22Rv1 (cell line): Measurements from ENCODE around the gene EXOSC1.
"Not testable (repeated sequence)": the region's sequence is repeated elsewhere in the genome, so short reads cannot be mapped to it uniquely, and the experiment has no call there.

ENCODE experiments used
- ZFX ChIP-seq: fragments of 450-650 bp; IDR thresholded peaks from 2 replicates; pipeline ENCODE4 v1.6.1; 2017; ENCODE audit warnings: antibody characterized with exemption, borderline replicate concordance
- TF ChIP-seq, protein P1 (sequence below): fragments of 450-650 bp; IDR thresholded peaks from 2 replicates; pipeline ENCODE4 v1.5.1; 2017; ENCODE audit warnings: mild to moderate bottlenecking

DNA sequence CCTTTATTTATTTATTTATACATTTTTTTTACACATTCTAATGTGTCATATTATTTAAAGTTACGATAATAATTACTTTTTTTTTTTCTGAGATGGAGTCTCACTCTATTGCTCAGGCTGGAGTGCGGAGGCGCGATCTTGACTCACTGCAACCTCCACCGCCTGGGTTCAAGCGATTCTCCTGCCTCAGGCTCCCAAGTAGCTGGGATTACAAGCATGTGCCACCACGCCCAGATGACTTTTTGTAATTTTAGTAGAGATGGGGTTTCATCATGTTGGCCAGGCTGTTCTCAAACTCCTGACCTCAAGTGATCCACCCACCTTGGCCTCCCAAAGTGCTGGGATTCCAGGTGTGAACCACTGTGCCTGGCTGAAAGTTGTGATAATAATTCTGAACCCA, 39.3 kb downstream of the EXOSC1 start:
- TF ChIP-seq, protein P1, sequence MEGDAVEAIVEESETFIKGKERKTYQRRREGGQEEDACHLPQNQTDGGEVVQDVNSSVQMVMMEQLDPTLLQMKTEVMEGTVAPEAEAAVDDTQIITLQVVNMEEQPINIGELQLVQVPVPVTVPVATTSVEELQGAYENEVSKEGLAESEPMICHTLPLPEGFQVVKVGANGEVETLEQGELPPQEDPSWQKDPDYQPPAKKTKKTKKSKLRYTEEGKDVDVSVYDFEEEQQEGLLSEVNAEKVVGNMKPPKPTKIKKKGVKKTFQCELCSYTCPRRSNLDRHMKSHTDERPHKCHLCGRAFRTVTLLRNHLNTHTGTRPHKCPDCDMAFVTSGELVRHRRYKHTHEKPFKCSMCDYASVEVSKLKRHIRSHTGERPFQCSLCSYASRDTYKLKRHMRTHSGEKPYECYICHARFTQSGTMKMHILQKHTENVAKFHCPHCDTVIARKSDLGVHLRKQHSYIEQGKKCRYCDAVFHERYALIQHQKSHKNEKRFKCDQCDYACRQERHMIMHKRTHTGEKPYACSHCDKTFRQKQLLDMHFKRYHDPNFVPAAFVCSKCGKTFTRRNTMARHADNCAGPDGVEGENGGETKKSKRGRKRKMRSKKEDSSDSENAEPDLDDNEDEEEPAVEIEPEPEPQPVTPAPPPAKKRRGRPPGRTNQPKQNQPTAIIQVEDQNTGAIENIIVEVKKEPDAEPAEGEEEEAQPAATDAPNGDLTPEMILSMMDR, result not testable (repeated sequence)
- not testable (repeated sequence) for TF ChIP-seq ZFX
